IPS-NIHi7 (cell line): ENCODE data around the gene ARL10.

Experiments
- DNase-seq: peaks from one replicate; pipeline ENCODE4 v3.0.0; 2012; ENCODE audit warnings: mixed read lengths; ENCODE audit errors: extremely low spot score

The ARL10 gene, protein sequence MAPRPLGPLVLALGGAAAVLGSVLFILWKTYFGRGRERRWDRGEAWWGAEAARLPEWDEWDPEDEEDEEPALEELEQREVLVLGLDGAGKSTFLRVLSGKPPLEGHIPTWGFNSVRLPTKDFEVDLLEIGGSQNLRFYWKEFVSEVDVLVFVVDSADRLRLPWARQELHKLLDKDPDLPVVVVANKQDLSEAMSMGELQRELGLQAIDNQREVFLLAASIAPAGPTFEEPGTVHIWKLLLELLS

DNA sequence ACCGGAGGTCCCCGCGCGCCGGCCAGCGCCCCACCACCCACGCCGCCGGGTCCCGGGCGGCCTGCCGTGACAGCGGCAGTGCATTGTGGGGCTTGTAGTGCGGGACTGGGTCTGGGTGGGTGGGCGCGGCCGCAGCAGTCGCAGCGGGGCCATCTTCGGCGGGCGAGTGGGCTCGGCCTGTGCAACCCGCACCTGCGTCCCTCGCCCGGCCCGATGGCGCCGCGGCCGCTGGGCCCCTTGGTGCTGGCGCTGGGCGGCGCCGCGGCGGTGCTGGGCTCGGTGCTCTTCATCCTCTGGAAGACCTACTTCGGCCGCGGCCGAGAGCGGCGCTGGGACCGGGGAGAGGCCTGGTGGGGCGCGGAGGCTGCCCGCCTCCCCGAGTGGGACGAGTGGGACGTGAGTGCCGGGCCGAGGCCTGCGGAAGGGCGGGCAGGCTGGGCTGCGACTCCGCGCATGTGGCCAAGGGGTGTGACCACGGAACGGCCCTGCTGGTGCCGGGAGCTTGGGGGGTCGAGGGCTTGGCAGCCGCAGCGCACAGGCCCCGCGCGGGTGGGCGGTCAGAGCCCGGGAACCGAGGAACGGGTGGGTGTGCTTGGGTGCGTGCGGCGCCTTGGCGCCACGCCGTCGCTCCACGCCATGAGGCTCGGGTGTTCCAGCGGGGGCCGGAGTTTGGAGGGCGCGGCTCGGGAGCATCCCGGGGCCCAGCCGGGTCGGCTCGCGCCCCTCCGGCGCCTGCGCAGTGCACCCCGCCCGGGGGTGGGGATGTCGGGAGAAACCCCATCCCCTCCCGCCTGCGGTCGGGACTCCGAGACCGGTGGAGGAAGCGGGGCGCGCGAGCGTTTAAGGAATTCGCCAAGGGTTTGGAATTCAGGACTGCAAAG, at the start of gene ARL10:
ARL10 (plus strand) TSS at position 137 of the 881 bp plus-strand sequence; CDS start at position 214, 77 bp downstream.
- peak; percentile 89 for DNase-seq

DNA sequence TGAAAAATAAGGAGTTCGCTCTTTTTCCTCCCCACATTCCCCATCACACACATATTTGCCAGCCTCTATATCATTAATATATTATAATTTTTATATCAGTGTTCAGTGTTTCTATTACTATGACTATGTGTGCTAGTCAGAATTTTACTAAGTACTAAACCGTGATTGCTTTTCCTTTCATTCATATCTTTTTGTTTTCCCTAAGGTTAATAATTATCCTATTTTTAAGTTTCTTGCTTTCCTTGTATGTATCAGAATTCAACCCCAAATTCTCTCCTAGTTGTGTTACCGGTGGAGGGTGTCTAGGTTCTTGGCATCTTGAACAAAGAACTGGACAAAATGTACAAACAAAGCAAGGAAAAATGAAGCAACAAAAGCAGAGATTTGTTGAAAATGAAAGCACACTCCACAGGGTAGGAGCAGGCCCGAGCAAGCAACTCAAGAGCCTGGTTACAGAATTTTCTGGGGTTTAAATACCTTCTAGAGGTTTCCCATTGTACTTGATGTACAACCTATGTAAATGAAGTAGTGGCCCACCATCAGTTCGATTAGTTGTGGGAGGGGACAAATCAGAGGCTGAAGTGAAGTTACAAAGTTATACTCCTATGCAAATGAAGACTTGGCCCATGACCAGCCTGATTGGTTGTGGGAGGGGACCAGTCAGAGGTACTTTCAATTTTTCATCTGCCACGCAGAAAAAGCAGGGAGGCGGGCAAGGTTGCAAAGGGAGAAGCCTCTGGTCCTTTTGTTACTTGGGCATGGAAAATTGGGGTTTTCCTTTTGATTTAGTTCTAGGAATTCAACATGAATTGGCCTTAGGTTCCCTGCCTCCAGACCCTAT, 47.5 kb upstream of the ARL10 start:
- DNase-seq, result no peak

DNA sequence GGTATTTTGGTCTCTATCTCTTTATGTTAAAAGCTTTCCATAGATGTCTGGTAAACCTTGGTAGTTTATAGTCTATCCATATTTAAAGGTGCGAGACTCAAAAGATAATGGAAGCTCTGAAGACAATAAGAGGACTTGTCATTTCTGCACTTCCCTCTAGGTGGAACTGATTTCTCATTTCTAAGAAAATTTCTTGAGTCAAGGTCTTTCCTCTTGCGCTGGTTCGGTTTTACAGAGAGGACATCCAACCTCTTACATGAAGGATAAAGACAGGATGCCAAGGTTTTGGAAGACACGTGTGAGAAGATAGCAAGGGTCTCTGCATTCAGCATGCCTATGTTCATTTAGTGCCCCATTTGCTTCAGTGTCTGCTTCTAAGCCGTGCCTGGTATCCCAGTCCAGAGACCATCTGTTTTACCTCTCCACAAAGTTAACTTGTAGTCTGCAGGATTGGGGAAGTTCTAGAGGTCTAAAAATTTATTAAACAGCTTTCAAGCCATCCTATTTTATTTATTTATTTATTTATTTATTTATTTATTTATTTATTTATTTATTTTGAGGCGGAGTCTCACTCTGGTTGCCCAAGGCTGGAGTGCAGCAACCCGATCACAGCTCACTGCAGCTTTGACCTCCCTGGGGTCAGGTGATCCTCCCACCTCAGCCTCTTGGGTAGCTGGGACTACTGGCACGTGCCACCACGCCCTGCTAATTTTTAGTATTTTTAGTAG, 45.3 kb upstream of the ARL10 start:
- no peak for DNase-seq

DNA sequence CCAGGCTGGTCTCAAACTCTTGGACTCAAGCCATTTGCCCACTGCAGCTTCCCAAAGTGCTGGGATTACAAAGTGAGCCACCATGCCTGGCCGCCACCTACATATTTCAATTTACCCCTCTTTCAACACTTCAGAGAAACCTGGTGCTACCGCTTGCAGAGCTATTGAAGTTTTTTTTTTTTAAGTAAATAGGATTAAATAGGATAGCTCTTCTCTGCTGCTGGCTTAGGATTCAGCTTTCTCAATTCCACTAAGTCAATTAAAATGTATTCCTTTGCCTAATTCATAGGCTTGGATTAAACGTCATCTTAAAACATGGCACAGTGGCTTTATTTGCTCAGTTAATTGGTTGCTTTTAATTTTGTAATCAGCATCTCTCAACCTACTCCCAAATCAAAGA, 44.7 kb upstream of the ARL10 start:
- no peak for DNase-seq

DNA sequence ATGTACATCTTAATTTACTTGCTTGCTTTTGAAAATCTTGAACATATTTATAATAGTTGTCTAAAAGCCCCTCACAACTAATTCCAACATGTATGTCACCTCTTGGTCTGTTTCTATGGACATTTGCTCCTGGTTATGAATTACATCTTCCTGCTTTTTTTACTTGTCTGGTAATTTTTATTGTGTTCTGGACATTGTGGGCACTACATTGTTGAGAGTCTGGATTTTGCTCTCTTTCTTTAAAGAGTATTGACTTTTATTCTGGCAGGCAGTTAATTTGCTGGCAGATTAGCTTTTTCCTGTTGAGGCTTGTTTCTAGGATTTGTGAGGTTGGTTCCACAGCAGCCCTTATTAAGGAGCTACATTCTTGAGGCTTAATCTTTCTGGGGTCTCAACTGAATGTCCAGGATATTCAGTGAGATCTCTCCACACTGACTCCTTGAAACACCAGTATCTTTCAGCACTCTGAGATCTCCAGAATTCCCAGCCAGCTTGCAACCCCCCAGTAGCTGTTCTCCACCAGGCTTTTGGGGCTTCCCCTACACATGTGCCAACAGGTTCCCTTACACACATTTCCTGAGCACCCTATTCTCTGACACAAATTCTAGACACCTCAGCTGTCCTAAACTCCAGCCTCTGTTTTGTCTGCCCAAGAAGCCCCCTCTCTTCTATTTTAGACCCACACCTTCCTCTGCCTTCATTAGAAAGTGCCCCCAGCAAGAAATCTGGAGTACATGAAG, 31.1 kb upstream of the ARL10 start:
- no peak for DNase-seq

DNA sequence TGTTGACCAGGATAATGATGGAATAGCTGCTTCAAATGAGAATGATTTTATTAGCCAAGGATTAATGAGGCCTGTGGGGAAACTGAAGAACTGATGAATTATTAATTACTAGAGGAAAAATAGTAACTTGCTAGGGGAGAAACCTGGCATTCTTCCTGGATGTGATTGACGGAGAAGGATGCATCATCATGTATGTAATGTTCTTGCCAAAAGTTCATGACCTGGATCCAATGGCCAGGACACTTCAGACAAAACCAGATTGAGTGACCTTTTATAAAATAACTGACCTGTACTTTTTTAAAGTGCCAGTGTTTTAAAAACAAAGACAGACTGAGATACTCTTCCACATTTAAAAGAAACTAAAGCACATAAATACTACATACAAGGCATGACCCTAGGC, 27.4 kb upstream of the ARL10 start:
- DNase-seq, result no peak

DNA sequence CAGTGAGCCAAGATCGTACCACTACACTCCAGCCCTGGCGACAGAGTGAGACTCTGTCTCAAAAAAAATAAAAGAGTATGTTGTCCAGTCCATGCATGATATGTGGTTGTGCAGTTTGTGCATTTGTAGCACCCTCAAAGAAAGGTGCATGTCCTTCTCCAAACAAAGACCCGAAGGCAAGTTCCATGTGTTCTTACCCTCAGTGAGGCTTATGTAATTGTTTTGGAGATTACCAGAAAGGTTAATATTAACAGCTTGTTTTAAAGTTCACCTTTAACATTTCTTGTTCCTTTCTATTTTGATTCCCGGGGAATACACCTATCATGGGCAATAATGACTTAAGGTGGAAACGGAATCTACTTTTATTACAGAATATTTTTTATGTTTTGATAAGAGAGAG, 26.0 kb upstream of the ARL10 start:
- DNase-seq, result no peak

DNA sequence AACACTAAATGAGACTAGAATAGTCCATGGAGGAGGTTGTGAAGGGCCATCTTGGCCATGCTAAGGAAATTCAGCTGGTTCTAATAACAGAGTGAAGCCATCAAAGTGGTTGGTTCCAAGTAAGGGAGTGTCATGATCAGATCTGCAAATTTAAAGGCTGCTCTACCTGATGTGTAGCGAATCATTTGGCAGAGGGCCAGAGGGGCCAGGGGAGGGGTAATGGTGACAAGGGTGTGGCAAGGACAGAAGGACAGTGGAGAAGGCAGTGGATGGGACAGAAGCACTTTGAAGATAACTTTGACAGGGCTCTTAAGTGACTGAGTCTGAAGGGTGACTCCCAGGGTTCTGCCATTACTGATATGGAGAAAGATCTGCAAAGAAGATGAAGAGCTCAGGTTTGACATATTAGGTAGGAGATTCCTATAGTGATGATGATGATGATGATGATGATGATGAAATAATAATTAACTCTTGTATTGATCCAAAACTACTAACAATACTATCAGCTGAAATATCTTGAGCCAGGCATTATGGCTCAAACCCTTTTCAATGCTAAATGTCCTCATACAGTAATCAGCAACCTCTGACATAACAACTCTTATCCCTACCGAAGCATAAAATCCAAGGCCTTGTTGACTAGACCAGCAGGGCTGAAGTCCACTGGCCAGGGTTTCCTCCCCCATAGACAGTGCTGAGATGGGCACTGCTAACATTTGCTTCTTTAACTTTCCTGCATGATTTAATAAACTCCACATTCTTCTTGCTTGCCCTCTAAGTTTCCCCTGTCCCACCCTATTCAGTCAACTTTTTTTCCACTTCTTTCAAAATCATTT, 23.7 kb upstream of the ARL10 start:
- DNase-seq, result no peak

DNA sequence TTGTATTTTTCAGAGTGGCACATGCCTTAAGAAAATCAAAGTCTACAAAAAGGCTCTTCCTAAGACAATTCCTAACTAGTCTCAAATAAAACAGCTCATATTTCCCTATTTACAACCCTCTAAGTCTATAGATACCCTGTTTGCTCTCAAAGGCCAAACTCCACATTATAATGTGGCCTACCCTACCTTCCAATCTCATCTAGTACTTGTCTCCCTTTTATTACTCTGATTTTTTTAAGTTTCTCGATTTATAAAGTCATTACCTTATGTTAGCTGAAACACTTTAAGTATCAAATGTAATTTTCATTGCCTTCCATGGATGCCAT, 23.2 kb upstream of the ARL10 start:
- no peak for DNase-seq

DNA sequence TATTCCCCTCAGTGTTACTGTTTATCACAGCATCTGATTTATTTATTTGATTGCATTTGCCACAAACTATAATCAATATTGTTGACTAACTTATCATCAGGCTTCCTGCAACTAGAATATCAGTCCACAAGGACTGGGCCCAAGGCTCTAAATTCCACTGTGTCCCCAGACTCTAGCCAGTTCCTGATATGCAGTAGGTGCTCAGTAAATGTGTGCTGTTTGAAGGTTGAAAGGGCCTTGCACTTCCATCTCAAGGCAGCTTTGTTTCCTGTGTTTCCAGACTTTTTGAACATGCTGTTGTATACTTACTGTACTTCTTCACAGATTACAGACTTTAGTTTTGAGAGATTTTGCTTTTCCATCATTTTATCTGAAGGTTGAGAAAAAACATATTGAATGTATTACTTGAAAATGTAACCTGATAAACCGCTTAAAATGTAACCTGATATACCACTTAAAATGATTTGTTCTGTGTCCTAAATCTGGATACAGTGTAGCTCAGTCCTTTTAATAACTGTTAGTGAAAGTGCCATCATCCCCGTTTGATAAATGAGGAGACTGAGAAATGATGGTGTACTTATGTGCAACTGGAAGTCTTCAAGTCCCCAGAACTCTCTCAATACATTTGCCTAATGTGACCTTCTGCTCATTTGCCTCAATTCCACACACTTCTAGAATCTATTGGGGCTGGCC, 22.4 kb upstream of the ARL10 start:
- DNase-seq, result no peak

DNA sequence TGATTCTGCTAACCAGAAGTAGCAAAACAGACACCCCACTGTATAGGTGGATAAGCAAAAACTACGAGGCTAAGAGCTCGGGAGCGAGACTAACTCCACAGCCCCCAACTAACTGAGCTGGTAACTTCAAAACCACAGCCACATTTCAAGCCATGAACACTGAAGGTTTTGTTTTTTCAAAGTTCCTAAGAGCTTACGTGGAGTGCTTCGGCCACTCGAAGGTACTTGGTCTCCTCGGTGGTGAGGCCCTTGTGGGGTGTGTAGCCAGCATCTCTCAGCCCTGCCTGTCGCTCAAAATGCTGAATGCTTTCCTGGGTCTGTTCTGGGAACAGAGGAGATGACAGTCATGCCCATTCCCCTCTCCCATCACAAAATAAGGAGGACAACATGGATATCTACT, 14.9 kb upstream of the ARL10 start:
- DNase-seq, result no peak

DNA sequence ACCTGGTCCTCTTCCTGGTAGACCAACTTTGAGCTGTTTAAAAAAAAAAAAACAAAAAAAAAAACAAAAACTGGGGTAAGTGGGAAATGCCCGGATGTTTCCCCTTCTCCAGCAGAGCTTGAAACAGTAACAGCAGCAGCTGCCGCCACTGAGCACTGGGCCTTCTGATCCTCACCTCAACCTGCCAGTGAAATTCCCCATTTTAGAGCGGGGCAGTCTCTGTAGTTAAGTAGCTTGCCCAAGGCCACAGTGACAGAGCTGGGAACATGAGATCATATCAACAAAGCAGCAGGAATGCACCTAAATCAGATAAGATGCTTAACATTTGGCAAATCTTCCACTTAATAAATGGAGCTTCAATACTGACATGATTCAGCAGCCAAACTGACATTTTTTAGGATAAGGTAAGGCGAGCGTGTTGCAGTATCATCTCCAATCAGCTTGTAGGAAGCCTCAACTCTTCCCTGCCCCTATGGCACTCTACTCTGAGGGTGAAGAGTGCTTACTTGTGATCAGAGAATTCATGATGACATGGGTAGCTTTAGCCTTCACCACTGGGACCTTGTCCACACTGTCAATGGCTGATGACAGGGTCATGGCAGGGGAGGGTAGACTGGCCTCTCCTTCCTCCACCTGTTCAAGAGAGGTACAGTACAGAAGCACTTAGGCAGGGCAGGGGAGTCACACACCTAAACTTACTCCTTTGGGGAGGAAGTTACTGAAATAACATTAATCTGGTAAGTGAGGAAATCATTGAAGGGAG, 13.0 kb upstream of the ARL10 start:
- no peak for DNase-seq

DNA sequence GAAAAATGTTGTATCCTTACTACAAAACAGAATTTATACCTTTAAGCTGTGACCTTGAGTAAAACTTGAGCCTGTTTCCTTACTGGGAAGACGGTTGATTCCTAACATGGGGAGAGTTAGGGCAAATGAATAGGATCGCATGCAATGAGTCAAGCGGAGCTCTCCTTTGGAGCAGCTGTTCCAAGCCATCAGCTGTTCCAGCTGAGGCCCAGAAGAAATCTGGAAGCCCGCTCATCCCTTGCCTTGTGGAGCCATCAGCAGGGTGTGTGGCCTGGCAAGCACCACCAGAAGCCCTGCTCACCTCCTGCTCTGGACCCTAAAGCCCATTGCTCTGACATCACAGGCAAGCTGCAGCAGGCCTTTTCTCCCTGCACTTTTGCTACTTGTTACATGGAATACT, 11.8 kb upstream of the ARL10 start:
- DNase-seq, result no peak

DNA sequence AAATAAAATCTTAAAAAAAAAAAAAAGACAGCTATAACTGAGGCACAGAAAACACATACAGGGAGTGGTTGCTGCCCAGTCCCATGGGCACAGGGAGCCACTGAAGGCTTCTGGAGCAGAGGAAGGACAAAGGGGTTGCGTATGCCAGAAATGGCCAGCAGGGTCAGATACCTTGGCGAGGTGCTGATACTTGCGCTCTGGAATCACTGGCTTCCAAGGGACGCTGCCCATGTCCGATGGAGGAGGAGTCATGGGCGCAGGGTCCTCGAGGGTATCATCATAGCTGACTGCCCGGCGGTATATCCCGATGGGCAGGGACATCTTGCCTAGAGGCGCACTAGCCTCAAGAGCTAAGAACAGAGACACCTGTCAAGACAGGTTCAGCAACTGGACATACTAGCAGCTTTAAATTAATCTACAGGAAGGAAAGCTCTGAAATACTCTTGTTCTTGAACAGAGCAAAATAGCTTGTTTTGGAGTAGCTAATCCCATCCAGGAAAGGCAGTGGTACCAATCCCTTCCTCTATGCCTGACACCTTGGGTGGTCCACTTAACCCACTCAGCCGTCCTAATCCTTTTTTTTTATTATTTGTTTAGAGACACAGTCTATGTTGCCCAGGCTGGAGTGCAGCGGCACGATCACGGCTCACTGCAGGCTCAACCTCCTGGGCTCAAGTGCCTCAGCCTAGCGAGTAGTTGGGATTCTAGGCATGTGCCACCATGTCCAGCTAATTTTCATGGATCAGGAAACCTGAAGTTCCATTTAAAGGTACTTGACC, 9.7 kb upstream of the ARL10 start:
- DNase-seq, result peak; percentile 22

DNA sequence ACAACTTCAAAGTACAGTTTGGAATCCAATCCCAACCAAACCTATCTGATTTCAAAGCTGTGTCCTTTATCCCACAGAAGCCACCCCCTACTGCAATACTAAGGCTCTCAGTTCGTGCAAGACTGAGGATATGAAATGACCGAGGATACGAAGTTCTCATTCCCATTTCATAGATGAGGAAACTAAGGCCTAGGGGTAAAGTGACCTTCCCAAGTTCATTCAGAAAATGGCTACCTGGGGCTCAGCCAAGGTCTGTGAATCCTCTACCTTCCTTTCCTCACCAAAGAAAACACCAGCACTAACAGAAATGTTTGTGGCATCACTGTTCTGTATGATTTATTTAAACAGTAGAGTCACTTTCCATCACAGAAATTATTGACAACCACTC, 9.1 kb upstream of the ARL10 start:
- no peak for DNase-seq

DNA sequence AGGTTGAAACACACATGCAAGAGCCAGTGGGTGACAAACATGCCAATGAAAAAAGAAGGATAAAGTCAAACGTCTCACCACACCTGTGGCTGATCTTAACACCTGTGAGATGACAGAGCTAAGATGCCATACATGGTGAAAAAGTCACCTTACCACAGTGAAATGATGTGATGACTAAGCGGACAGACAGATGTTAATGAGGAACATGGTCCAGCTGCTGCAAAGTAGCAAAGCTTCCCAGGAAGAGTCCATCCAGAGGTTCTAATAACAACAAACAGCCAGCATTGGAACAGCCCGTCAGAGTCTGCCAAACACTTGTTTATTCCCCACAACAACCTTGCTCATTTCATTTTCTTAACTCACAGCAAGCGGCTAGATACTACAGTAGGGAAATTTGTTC, 5.6 kb upstream of the ARL10 start:
- DNase-seq, result no peak

DNA sequence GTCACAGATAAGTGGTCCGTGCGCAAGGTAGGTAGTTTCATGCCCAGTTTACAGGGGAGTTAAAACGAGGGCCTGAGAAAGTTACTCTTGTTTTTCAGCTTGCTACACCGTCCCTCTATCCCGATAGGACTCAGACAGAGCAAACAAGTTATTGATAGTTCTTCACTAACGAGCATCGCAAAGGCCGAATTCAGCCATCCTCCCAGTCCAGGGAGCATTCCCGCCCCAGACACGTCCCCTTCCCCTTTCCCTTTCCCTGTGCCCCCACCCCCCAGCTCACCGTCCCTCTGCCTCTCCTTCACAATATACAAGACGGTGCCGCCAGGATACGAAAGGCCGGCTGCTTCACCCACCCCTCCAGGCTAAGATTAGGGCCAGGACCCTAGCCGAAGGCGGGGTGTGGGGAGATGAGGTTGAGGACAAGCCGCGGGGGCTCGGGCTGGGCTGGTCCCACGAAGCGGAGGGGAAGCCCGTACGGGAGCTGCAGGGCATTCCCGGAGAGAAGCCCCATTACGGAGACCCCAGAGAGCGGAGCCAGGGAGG, 4.3 kb upstream of the ARL10 start:
- peak; percentile 55 for DNase-seq
